CD14-positive monocyte (primary cell): ENCODE measurements around the gene EFCAB12. TPM values are rescaled to one million over a fixed set of nuclear protein-coding genes. Genes with fewer than 3 reads are reported as not detected.
A peak's percentile ranks its signal among the peaks of the same experiment; 100 is the strongest.
"Not testable (repeated sequence)": the region's sequence is repeated elsewhere in the genome, so short reads cannot be mapped to it uniquely, and the experiment has no call there.

Source experiments
- DNase-seq, 3 donors: peaks; one replicate each; pipeline ENCODE4 v3.0.0-alpha.2; 2011 to 2022
- H2AFZ ChIP-seq: 2 replicates; pipeline ENCODE4 v1.6.0; 2012; ENCODE audit warnings: mild to moderate bottlenecking, low read depth, low read length, inconsistent platforms; ENCODE audit not compliant: insufficient read depth, poor library complexity, severe bottlenecking
- H3K27ac ChIP-seq, 2 donors: 1 replicate in 1 of 2; 2 replicates in 1 of 2; pipeline ENCODE4 v1.5.1; 2012 to 2013; ENCODE audit warnings: low read length in 2 of 2, control low read depth in 1 of 2, inconsistent platforms in 1 of 2, low read depth in 1 of 2, mild to moderate bottlenecking in 1 of 2
- H3K27me3 ChIP-seq, 2 donors: one replicate each; pipeline versions ENCODE4 v1.6.0 to v1.6.1; 2011 to 2013; ENCODE audit warnings: low read length in 2 of 2; ENCODE audit not compliant: control insufficient read depth in 2 of 2, insufficient read depth in 2 of 2
- H3K36me3 ChIP-seq, 2 donors: replicated peaks in 1 of 2; 1 replicate in 1 of 2; 2 replicates in 1 of 2; pipeline versions ENCODE4 v1.5.1 to v1.6.1; 2012 to 2013; ENCODE audit warnings: low read length in 2 of 2, control low read depth in 1 of 2, inconsistent platforms in 1 of 2, mild to moderate bottlenecking in 1 of 2; ENCODE audit not compliant: insufficient read depth in 2 of 2, control insufficient read depth in 1 of 2
- H3K4me1 ChIP-seq, 2 donors: 1 replicate in 1 of 2; 2 replicates in 1 of 2; pipeline versions ENCODE4 v1.5.1 to v1.6.1; 2012 to 2013; ENCODE audit warnings: low read length in 2 of 2, control low read depth in 1 of 2, inconsistent platforms in 1 of 2, mild to moderate bottlenecking in 1 of 2, moderate library complexity in 1 of 2; ENCODE audit not compliant: insufficient read depth in 2 of 2, control insufficient read depth in 1 of 2
- H3K4me2 ChIP-seq: replicated peaks from 2 replicates; pipeline ENCODE3; 2012; ENCODE audit warnings: low read length, moderate library complexity, mild to moderate bottlenecking; ENCODE audit not compliant: poor library complexity, severe bottlenecking; ENCODE audit errors: extremely low read depth
- H3K4me3 ChIP-seq, 3 experiments: fragments of 200-600 bp in 1 of 3; sonication (generic) in 1 of 3; replicated peaks in 1 of 3; 1 replicate in 2 of 3; 2 replicates in 1 of 3; pipeline ENCODE4 v1.5.1; 2011 to 2013; ENCODE audit warnings: low read length in 3 of 3, mild to moderate bottlenecking in 3 of 3, control low read depth in 2 of 3, low read depth in 2 of 3, inconsistent platforms in 1 of 3, moderate library complexity in 1 of 3
- H3K79me2 ChIP-seq: 2 replicates; pipeline ENCODE4 v1.6.0; 2012; ENCODE audit warnings: mild to moderate bottlenecking, control low read depth, inconsistent platforms, low read length, moderate library complexity; ENCODE audit not compliant: insufficient read depth
- H3K9ac ChIP-seq: 2 replicates; pipeline ENCODE4 v1.6.0; 2017; ENCODE audit warnings: low read length, mild to moderate bottlenecking; ENCODE audit not compliant: insufficient read depth, poor library complexity, severe bottlenecking
- H3K9me3 ChIP-seq, 2 donors: replicated peaks in 1 of 2; 1 replicate in 1 of 2; 2 replicates in 1 of 2; pipeline versions ENCODE4 v1.5.1 to v1.6.1; 2012 to 2013; ENCODE audit warnings: low read length in 2 of 2, control low read depth in 1 of 2; ENCODE audit not compliant: control insufficient read depth in 1 of 2, insufficient read depth in 1 of 2
- H4K20me1 ChIP-seq: 2 replicates; pipeline ENCODE4 v1.6.0; 2012; ENCODE audit warnings: mild to moderate bottlenecking, low read length, control low read depth, moderate library complexity; ENCODE audit not compliant: insufficient read depth
- H3K27ac Mint-ChIP-seq, 7 donors: one replicate each; pipeline ENCODE4 v1.8.0; 2020; ENCODE audit warnings: mild to moderate bottlenecking in 7 of 7, mixed read lengths in 7 of 7, moderate library complexity in 6 of 7, inconsistent platforms in 2 of 7
- H3K27me3 Mint-ChIP-seq, 3 donors: one replicate each; pipeline ENCODE4 v1.8.0; 2021 to 2022; ENCODE audit warnings: low read depth in 3 of 3, mild to moderate bottlenecking in 3 of 3, mixed read lengths in 3 of 3, moderate library complexity in 3 of 3, inconsistent platforms in 1 of 3
- H3K36me3 Mint-ChIP-seq, 2 donors: one replicate each; pipeline ENCODE4 v1.8.0; 2020; ENCODE audit warnings: mixed read lengths in 2 of 2, inconsistent platforms in 1 of 2, mild to moderate bottlenecking in 1 of 2
- H3K4me1 Mint-ChIP-seq: one replicate; pipeline ENCODE4 v1.8.0; 2020; ENCODE audit warnings: mild to moderate bottlenecking, mixed read lengths
- H3K4me3 Mint-ChIP-seq, 2 donors: one replicate each; pipeline ENCODE4 v1.8.0; 2020; ENCODE audit warnings: mild to moderate bottlenecking in 2 of 2, mixed read lengths in 2 of 2, moderate library complexity in 1 of 2
- H3K9me3 Mint-ChIP-seq, 7 donors: one replicate each; pipeline ENCODE4 v1.8.0; 2020 to 2022; ENCODE audit warnings: mixed read lengths in 7 of 7, mild to moderate bottlenecking in 6 of 7, moderate library complexity in 6 of 7, inconsistent platforms in 2 of 7
- WGBS: methylation state at CpG from one replicate; pipeline ENCODE4 v1.1.5; 2013; ENCODE audit warnings: missing lambda C conversion rate; ENCODE audit not compliant: insufficient coverage; 5-methylcytosine and 5-hydroxymethylcytosine counted together
- intact Hi-C, 2 donors: fragments of 100-400 bp; cut with micrococcal nuclease; formaldehyde crosslinking; loops; one replicate each; pipeline versions ENCODE4 v1.15.0 to v1.15.1; 2023
- polyA plus RNA-seq, 3 donors: library from polyadenylated mRNA; depleted of rRNA in 1 of 3; unstranded in 2 of 3; stranded (reverse) in 1 of 3; fragments of 300-500 nt in 2 of 3; fragments of >200 nt in 1 of 3; fragmentation: Illumina TruSeq in 2 of 3; gene quantifications; 1 replicate in 2 of 3; 2 replicates in 1 of 3; pipeline ENCODE4 v1.2.3, GENCODE V29; 2012 to 2021
- TF ChIP-seq, protein P1 (sequence below): fragments of 200-600 bp; IDR thresholded peaks from one replicate; pipeline ENCODE4 v1.8.0; 2022; ENCODE audit warnings: antibody characterized with exemption, mild to moderate bottlenecking

The EFCAB12 gene
- polyA plus RNA-seq, 3 donors: 0.35 TPM; not detected in 2

DNA sequence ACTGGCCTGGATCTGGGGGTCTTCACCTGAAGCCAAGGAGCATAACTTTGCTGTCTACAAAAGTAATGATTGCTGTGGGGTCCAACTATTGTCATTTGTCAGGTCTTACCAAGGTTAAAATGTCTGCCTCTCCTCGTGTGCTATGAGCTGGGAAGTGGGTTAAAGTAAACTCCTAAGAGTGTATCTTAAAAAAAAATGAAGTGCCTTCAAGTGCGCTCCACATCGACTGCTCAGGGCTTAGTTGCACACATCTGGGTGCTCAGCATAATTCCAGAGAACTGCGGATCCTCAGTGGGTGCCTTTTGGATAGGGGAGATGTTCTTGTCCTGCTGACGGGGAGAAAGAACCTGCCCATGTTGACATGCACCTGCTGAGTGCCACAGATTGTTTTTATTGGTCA is 40.9 kb downstream of the EFCAB12 start:
- Histone ChIP-seq H3K4me1 (peaks cover under 1 to 2% of the 10 kb centered on the region in 2 donors), H3K27ac (no peak overlapping the region), H3K27me3 (no peaks in the 10 kb centered on the region), H3K9ac (no peak overlapping the region), H2AFZ (no peak overlapping the region), H3K36me3 (peaks cover 55 to 71% of the 10 kb centered on the region in 2 donors), H4K20me1 (peaks cover 7% of the 10 kb centered on the region), H3K79me2 (no peaks in the 10 kb centered on the region), H3K9me3 (no peaks in the 10 kb centered on the region), H3K4me2 (no peak overlapping the region), H3K4me3 (no peak overlapping the region)
- TF ChIP-seq, protein P1, sequence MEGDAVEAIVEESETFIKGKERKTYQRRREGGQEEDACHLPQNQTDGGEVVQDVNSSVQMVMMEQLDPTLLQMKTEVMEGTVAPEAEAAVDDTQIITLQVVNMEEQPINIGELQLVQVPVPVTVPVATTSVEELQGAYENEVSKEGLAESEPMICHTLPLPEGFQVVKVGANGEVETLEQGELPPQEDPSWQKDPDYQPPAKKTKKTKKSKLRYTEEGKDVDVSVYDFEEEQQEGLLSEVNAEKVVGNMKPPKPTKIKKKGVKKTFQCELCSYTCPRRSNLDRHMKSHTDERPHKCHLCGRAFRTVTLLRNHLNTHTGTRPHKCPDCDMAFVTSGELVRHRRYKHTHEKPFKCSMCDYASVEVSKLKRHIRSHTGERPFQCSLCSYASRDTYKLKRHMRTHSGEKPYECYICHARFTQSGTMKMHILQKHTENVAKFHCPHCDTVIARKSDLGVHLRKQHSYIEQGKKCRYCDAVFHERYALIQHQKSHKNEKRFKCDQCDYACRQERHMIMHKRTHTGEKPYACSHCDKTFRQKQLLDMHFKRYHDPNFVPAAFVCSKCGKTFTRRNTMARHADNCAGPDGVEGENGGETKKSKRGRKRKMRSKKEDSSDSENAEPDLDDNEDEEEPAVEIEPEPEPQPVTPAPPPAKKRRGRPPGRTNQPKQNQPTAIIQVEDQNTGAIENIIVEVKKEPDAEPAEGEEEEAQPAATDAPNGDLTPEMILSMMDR: no peak
- Mint-ChIP-seq H3K9me3 (no peaks in the 10 kb centered on the region), H3K4me3 (no peak overlapping the region), H3K27me3 (no peaks in the 10 kb centered on the region), H3K27ac (no peak overlapping the region), H3K4me1 (peaks cover 3% of the 10 kb centered on the region), H3K36me3 (peaks cover 61 to 73% of the 10 kb centered on the region in 2 donors)
- intact Hi-C loops: no loop called here
- WGBS: 100% methylated on average over 2 of the region's 5 CpGs
- DNase-seq: no peak

DNA sequence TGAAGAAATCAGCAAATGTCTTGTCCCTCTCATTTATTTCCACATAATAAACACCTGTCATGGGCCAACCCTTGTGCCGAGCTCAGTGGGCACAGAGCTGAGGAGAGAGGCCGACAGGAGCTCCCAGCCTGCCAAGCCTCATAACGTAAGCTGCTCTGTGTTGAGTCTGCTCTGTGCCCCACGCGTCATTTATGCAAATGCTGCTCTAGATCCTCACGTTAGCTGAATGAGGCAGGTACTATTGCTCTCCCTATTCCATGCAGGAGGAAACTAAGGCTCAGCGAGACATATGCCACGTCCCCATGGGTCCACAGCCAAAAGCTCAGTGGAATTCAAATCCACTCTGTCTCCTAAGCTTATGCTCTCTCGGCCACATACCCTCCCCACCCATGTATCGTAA is 41.5 kb downstream of the EFCAB12 start:
- peaks cover 7% of the 10 kb centered on the region for H4K20me1 ChIP-seq
- H3K27me3 ChIP-seq: no peaks in the 10 kb centered on the region
- TF ChIP-seq, protein P1: no peak
- H3K27ac ChIP-seq: no peak overlapping the region
- no peak overlapping the region for H3K27ac Mint-ChIP-seq
- no peak overlapping the region for H3K4me3 Mint-ChIP-seq
- H3K4me2 ChIP-seq: no peak overlapping the region
- H2AFZ ChIP-seq: no peak overlapping the region
- H3K9me3 Mint-ChIP-seq: no peaks in the 10 kb centered on the region
- H3K36me3 Mint-ChIP-seq: peaks cover 57 to 73% of the 10 kb centered on the region in 2 donors
- peaks cover 6% of the 10 kb centered on the region in 2 donors for H3K4me1 ChIP-seq
- DNase-seq: no peak
- intact Hi-C loops: no loop called here
- H3K27me3 Mint-ChIP-seq: no peaks in the 10 kb centered on the region
- no peak overlapping the region for H3K4me3 ChIP-seq
- H3K36me3 ChIP-seq: peaks cover 50 to 66% of the 10 kb centered on the region in 2 donors
- H3K79me2 ChIP-seq: no peaks in the 10 kb centered on the region
- H3K4me1 Mint-ChIP-seq: peaks cover 8% of the 10 kb centered on the region
- no peak overlapping the region for H3K9ac ChIP-seq
- WGBS: 98% methylated on average over 9 of the region's 10 CpGs
- H3K9me3 ChIP-seq: no peaks in the 10 kb centered on the region

DNA sequence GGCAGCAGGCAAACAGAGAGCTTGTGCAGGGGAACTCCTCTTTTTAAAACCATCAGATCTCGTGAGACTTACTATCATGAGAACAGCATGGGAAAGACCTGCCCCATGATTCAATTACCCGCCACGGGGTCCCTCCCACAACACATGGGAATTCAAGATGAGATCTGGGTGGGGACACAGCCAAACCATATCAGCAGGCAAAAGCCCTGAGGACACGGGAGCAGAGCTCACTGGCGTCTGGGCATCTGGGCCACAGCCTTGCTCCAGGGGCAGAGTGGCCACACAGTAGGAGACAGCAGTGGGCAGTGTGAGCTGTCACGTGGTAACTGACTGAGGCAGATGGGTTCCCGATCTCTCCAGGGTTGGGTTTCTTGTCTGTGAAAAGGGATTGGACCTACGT is 42.9 kb downstream of the EFCAB12 start:
- H3K27me3 Mint-ChIP-seq, H2AFZ ChIP-seq, H3K9ac ChIP-seq, H3K9me3 Mint-ChIP-seq, H3K4me2 ChIP-seq, H3K27ac ChIP-seq, H3K4me3 ChIP-seq, H3K4me3 Mint-ChIP-seq, H4K20me1 ChIP-seq, H3K79me2 ChIP-seq, H3K27me3 ChIP-seq, H3K9me3 ChIP-seq, intact Hi-C loops, H3K4me1 ChIP-seq, DNase-seq, H3K4me1 Mint-ChIP-seq: not testable (repeated sequence)
- peaks cover 37 to 51% of the 10 kb centered on the region in 2 donors for H3K36me3 ChIP-seq
- WGBS: 87% methylated on average over 7 of the region's 8 CpGs
- Mint-ChIP-seq H3K36me3 (peaks cover 45 to 65% of the 10 kb centered on the region in 2 donors), H3K27ac (peak overlapping the region in 1 of 7 donors; percentile 20)
